K562 (cell line): Measurements from ENCODE around the gene ANTKMT. TPM values are rescaled to one million over a fixed set of nuclear protein-coding genes. Genes with fewer than 3 reads are reported as not detected.

ENCODE experiments used
- EZH2 ChIP-seq: IDR thresholded peaks from 2 replicates; pipeline ENCODE4 v1.6.1; 2012; ENCODE audit warnings: low read depth, mild to moderate bottlenecking, inconsistent platforms, low read length, borderline replicate concordance
- GABPB1 ChIP-seq: sonication (generic); formaldehyde crosslinking; IDR thresholded peaks from 2 replicates; pipeline ENCODE4 v1.8.0; 2022; ENCODE audit warnings: mild to moderate bottlenecking, missing genetic modification reagents
- HEY1 ChIP-seq: fragments of 250-450 bp; sonication (Bioruptor Pico); IDR thresholded peaks from 2 replicates; pipeline ENCODE4 v1.5.0; 2020; ENCODE audit warnings: mild to moderate bottlenecking, moderate library complexity, borderline replicate concordance
- HIVEP1 ChIP-seq: fragments of 250-450 bp; sonication (Bioruptor Pico); IDR thresholded peaks from 2 replicates; pipeline ENCODE4 v1.4.0; 2020; ENCODE audit warnings: mild to moderate bottlenecking
- HOXB6 ChIP-seq: fragments of 250-450 bp; sonication (Bioruptor Pico); IDR thresholded peaks from 2 replicates; pipeline ENCODE4 v1.5.1; 2022; ENCODE audit warnings: mild to moderate bottlenecking, borderline replicate concordance
- IFI16 ChIP-seq: fragments of 250-450 bp; sonication (Bioruptor Pico); IDR thresholded peaks from 2 replicates; pipeline ENCODE4 v2.1.2; 2022; ENCODE audit warnings: mild to moderate bottlenecking, inconsistent platforms
- ILF3 ChIP-seq: fragments of 450-650 bp; IDR thresholded peaks from 2 replicates; pipeline ENCODE4 v1.6.1; 2018; ENCODE audit warnings: antibody characterized with exemption, mild to moderate bottlenecking, moderate library complexity, borderline replicate concordance
- NEUROD1 ChIP-seq: fragments of 150-350 bp; IDR thresholded peaks from 2 replicates; pipeline ENCODE4 v1.6.1; 2014; ENCODE audit warnings: borderline replicate concordance, low read length, low read depth; ENCODE audit not compliant: partially characterized antibody
- OTX1 ChIP-seq: fragments of 450-650 bp; formaldehyde crosslinking; IDR thresholded peaks from 2 replicates; pipeline ENCODE4 v1.4.0; 2022; ENCODE audit warnings: mild to moderate bottlenecking
- PRPF4 ChIP-seq: fragments of 200-400 bp; formaldehyde crosslinking; IDR thresholded peaks from one replicate; pipeline ENCODE4 v1.6.1; 2017; ENCODE audit warnings: low read length, low read depth, mild to moderate bottlenecking; ENCODE audit not compliant: insufficient read depth, poor library complexity, severe bottlenecking
- PTRF ChIP-seq: fragments of 450-650 bp; IDR thresholded peaks from 2 replicates; pipeline ENCODE4 v1.6.1; 2016; ENCODE audit warnings: mild to moderate bottlenecking, missing genetic modification characterization, missing compliant biosample characterization
- SMARCA4 ChIP-seq: fragments of 450-650 bp; IDR thresholded peaks from 2 replicates; pipeline ENCODE4 v1.6.1; 2016
- ZEB2 ChIP-seq: fragments of 450-650 bp; IDR thresholded peaks from 2 replicates; pipeline ENCODE4 v1.6.1; 2016
- ZNF584 ChIP-seq: fragments of 200-800 bp; sonication (Bioruptor generic); IDR thresholded peaks from 2 replicates; pipeline ENCODE4 v1.6.1; 2016; ENCODE audit warnings: low read depth, mild to moderate bottlenecking, missing genetic modification characterization, missing compliant biosample characterization
- ZZZ3 ChIP-seq: fragments of 450-650 bp; IDR thresholded peaks from 2 replicates; pipeline ENCODE4 v1.6.1; 2016; ENCODE audit warnings: antibody characterized with exemption, mild to moderate bottlenecking, moderate library complexity
- polyA plus RNA-seq, 8 experiments: library from polyadenylated mRNA; depleted of rRNA in 4 of 8; stranded (reverse) in 5 of 8; unstranded in 3 of 8; fragments of >200 nt; fragmentation: Nextera tagmentation in 2 of 8; fragmentation: Illumina TruSeq in 1 of 8; extraction: Ambion mirVana in 2 of 8; extraction: Trizol in 1 of 8; gene quantifications; 2 replicates each; pipeline versions ENCODE4 v1.2.1 to v1.2.3, GENCODE V29; 2011 to 2014; ENCODE audit warnings: inconsistent platforms in 1 of 8, missing spikeins in 1 of 8
- total RNA-seq, 7 experiments: library from RNA; depleted of rRNA in 6 of 7; stranded (reverse); fragments of >200 nt in 6 of 7; fragmentation: Illumina TruSeq in 2 of 7; extraction: Trizol in 2 of 7; gene quantifications; 2 replicates each; pipeline versions ENCODE4 v1.2.1 to v1.2.3, GENCODE V29; 2011 to 2021; ENCODE audit warnings: low replicate concordance in 1 of 7
- TF ChIP-seq, protein P1 (sequence below): fragments of 450-650 bp; IDR thresholded peaks from 2 replicates; pipeline ENCODE4 v1.6.1; 2016; ENCODE audit warnings: low read depth
- TF ChIP-seq, protein P2 (sequence below): fragments of 450-650 bp; IDR thresholded peaks from 2 replicates; pipeline ENCODE4 v1.6.1; 2017; ENCODE audit warnings: antibody characterized with exemption, mild to moderate bottlenecking

The ANTKMT gene
- total and polyA plus RNA-seq, 9 of the 15 experiments (the other 6 are each of a cell fraction or from before 2014, with no cell fraction given), result 0.58 to 217 (median 19.1) TPM

DNA sequence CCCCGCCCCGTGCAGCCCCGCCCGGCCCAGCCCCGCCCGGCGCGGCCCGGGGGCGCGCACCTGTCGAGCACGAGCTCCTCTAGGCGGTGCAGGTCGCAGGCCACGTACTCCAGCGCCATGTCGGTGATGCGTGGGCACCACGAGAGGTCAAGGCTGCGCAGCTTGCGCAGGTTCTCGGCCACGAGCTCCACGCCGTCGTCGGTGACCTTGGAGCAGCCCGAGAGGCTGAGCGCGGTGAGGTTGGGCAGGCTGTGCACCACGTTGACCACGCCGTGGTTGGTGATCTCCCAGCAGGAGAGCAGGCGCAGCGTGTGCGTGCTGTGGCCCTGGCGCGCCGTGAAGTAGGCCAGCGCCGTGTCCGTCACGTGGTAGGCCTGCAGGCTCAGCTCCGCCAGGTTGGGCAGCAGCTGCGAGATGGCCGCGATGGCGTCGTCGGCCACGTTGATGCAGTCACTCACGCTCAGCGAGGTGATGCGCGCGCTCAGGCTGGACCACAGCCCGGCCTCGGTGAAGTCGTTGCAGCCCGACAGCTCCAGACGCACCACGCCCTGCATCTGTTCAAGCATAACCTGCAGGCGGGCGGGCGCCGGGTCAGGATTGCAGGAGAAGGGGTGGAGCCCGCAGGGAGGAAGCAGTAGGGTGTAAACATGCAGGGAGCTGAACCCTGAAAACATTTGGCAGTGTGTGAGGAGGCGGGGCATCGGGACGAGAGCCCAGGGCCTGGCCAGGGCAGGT, 25.4 kb upstream of the ANTKMT start (continued):
- TF ChIP-seq, protein P1, sequence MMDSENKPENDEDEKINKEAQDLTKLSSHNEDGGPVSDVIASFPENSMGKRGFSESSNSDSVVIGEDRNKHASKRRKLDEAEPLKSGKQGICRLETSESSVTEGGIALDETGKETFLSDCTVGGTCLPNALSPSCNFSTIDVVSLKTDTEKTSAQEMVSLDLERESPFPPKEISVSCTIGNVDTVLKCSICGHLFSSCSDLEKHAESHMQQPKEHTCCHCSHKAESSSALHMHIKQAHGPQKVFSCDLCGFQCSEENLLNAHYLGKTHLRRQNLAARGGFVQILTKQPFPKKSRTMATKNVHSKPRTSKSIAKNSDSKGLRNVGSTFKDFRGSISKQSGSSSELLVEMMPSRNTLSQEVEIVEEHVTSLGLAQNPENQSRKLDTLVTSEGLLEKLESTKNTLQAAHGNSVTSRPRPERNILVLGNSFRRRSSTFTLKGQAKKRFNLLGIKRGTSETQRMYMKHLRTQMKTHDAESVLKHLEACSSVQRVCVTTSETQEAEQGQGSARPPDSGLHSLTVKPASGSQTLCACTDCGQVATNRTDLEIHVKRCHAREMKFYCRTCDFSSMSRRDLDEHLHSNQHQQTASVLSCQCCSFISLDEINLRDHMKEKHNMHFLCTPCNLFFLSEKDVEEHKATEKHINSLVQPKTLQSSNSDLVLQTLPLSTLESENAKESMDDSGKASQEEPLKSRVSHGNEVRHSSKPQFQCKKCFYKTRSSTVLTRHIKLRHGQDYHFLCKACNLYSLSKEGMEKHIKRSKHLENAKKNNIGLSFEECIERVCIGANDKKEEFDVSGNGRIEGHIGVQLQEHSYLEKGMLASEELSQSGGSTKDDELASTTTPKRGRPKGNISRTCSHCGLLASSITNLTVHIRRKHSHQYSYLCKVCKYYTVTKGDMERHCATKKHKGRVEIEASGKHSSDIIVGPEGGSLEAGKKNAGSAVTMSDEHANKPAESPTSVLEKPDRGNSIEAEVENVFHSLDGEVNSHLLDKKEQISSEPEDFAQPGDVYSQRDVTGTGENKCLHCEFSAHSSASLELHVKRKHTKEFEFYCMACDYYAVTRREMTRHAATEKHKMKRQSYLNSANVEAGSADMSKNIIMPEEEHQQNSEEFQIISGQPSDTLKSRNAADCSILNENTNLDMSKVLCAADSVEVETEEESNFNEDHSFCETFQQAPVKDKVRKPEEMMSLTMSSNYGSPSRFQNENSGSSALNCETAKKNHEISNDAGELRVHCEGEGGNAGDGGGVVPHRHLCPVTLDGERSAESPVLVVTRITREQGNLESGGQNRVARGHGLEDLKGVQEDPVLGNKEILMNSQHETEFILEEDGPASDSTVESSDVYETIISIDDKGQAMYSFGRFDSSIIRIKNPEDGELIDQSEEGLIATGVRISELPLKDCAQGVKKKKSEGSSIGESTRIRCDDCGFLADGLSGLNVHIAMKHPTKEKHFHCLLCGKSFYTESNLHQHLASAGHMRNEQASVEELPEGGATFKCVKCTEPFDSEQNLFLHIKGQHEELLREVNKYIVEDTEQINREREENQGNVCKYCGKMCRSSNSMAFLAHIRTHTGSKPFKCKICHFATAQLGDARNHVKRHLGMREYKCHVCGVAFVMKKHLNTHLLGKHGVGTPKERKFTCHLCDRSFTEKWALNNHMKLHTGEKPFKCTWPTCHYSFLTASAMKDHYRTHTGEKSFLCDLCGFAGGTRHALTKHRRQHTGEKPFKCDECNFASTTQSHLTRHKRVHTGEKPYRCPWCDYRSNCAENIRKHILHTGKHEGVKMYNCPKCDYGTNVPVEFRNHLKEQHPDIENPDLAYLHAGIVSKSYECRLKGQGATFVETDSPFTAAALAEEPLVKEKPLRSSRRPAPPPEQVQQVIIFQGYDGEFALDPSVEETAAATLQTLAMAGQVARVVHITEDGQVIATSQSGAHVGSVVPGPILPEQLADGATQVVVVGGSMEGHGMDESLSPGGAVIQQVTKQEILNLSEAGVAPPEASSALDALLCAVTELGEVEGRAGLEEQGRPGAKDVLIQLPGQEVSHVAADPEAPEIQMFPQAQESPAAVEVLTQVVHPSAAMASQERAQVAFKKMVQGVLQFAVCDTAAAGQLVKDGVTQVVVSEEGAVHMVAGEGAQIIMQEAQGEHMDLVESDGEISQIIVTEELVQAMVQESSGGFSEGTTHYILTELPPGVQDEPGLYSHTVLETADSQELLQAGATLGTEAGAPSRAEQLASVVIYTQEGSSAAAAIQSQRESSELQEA, result no peak
- TF ChIP-seq HOXB6 (CRISPR knock-in tag) (no peak), HEY1 (CRISPR knock-in tag) (no peak), PRPF4 (no peak), IFI16 (CRISPR knock-in tag) (no peak), ZNF584 (CRISPR knock-in tag) (no peak), NEUROD1 (no peak), PTRF (tag) (no peak), ZEB2 (no peak), HIVEP1 (CRISPR knock-in tag) (no peak), OTX1 (CRISPR knock-in tag) (no peak), ILF3 (no peak), ZZZ3 (no peak), SMARCA4 (no peak), EZH2 (no peak), GABPB1 (no peak; the same call in none of the 2 replicates)
- TF ChIP-seq, protein P2, sequence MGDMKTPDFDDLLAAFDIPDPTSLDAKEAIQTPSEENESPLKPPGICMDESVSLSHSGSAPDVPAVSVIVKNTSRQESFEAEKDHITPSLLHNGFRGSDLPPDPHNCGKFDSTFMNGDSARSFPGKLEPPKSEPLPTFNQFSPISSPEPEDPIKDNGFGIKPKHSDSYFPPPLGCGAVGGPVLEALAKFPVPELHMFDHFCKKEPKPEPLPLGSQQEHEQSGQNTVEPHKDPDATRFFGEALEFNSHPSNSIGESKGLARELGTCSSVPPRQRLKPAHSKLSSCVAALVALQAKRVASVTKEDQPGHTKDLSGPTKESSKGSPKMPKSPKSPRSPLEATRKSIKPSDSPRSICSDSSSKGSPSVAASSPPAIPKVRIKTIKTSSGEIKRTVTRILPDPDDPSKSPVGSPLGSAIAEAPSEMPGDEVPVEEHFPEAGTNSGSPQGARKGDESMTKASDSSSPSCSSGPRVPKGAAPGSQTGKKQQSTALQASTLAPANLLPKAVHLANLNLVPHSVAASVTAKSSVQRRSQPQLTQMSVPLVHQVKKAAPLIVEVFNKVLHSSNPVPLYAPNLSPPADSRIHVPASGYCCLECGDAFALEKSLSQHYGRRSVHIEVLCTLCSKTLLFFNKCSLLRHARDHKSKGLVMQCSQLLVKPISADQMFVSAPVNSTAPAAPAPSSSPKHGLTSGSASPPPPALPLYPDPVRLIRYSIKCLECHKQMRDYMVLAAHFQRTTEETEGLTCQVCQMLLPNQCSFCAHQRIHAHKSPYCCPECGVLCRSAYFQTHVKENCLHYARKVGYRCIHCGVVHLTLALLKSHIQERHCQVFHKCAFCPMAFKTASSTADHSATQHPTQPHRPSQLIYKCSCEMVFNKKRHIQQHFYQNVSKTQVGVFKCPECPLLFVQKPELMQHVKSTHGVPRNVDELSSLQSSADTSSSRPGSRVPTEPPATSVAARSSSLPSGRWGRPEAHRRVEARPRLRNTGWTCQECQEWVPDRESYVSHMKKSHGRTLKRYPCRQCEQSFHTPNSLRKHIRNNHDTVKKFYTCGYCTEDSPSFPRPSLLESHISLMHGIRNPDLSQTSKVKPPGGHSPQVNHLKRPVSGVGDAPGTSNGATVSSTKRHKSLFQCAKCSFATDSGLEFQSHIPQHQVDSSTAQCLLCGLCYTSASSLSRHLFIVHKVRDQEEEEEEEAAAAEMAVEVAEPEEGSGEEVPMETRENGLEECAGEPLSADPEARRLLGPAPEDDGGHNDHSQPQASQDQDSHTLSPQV, result no peak
